Gastroesophageal sphincter (tissue), 4 donors: Measurements from ENCODE around the gene PLEK2. TPM values are rescaled to one million over a fixed set of nuclear protein-coding genes. Genes with fewer than 3 reads are reported as not detected.

Experiments used
- ATAC-seq: fragments of 150-250 bp; one replicate; pipeline ENCODE4 v1.9.1; 2016; ENCODE audit warnings: mild to moderate bottlenecking, moderate library complexity
- H3K27ac ChIP-seq, 4 donors: fragments of 200-600 bp; sonication (generic) in 3 of 4; 1 replicate in 3 of 4; 2 replicates in 1 of 4; pipeline ENCODE4 v1.5.1; 2016 to 2019
- H3K27me3 ChIP-seq: fragments of 200-600 bp; sonication (generic); one replicate; pipeline ENCODE4 v1.5.1; 2019
- H3K36me3 ChIP-seq, 2 donors: fragments of 200-600 bp; sonication (generic); one replicate each; pipeline ENCODE4 v1.5.1; 2019; ENCODE audit warnings: control low read depth in 1 of 2
- H3K4me1 ChIP-seq, 3 donors: fragments of 200-600 bp; sonication (generic); 1 replicate in 2 of 3; 2 replicates in 1 of 3; pipeline ENCODE4 v1.5.1; 2016 to 2019; ENCODE audit warnings: control low read depth in 2 of 3
- H3K4me3 ChIP-seq, 2 donors: fragments of 200-600 bp; sonication (generic); one replicate each; pipeline ENCODE4 v1.5.1; 2019; ENCODE audit warnings: mild to moderate bottlenecking in 1 of 2, moderate library complexity in 1 of 2
- H3K9me3 ChIP-seq, 3 donors: fragments of 200-600 bp; sonication (generic); one replicate each; pipeline ENCODE4 v1.5.1; 2017 to 2019; ENCODE audit warnings: control low read depth in 2 of 3
- CTCF ChIP-seq, 4 experiments: fragments of 200-600 bp in 2 of 4; fragments of 450-650 bp in 2 of 4; sonication (generic) in 1 of 4; IDR thresholded peaks; one replicate each; pipeline ENCODE4 v1.5.1; 2017 to 2019; ENCODE audit warnings: antibody characterized with exemption in 4 of 4, mild to moderate bottlenecking in 2 of 4, moderate library complexity in 2 of 4
- EP300 ChIP-seq: sonication (generic); formaldehyde crosslinking; IDR thresholded peaks from one replicate; pipeline ENCODE4 v1.6.1; 2017; ENCODE audit warnings: antibody characterized with exemption, mild to moderate bottlenecking
- POLR2A ChIP-seq, 2 donors: fragments of 450-650 bp; IDR thresholded peaks; one replicate each; pipeline ENCODE4 v1.6.1; 2017; ENCODE audit warnings: antibody characterized with exemption in 2 of 2, mild to moderate bottlenecking in 2 of 2, moderate library complexity in 1 of 2
- POLR2AphosphoS5 ChIP-seq: sonication (generic); formaldehyde crosslinking; IDR thresholded peaks from one replicate; pipeline ENCODE4 v1.6.1; 2017; ENCODE audit warnings: antibody characterized with exemption
- WGBS, 2 donors: methylation state at CpG; one replicate each; pipeline ENCODE4 v1.1.5; 2018; ENCODE audit warnings: low coverage in 1 of 2; 5-methylcytosine and 5-hydroxymethylcytosine counted together
- total RNA-seq, 4 donors: library from RNA; depleted of rRNA; stranded (reverse); fragments of >200 nt; gene quantifications; one replicate each; pipeline ENCODE4 v1.1.0, GENCODE V29; 2016

PLEK2 gene
- total RNA-seq, 4 donors from 2014 or later, result 0.37 TPM; not detected in 3

GRCh38 chr14:67389275-67389674 lies 22.7 kb downstream of the PLEK2 start:
- 89 to 95% methylated on average over 2 to 3 of the region's 3 CpGs for WGBS, 2 donors
- no peak for ATAC-seq
- H3K4me1 ChIP-seq, result peaks cover 0 to 18% (median 7%) of the 10 kb centered on the region in 3 donors
- no peak overlapping the region for H3K4me3 ChIP-seq
- H3K27ac ChIP-seq, result no peak overlapping the region
- no peaks in the 10 kb centered on the region for H3K27me3 ChIP-seq
- TF ChIP-seq CTCF (IDR thresholded peaks at IDR 0.05) (no peak), EP300 (no peak), POLR2A (IDR thresholded peaks at IDR 0.05) (no peak), POLR2AphosphoS5 (no peak)
- no peaks in the 10 kb centered on the region for H3K9me3 ChIP-seq
- peaks cover 2 to 10% of the 10 kb centered on the region in 2 donors for H3K36me3 ChIP-seq

DNA sequence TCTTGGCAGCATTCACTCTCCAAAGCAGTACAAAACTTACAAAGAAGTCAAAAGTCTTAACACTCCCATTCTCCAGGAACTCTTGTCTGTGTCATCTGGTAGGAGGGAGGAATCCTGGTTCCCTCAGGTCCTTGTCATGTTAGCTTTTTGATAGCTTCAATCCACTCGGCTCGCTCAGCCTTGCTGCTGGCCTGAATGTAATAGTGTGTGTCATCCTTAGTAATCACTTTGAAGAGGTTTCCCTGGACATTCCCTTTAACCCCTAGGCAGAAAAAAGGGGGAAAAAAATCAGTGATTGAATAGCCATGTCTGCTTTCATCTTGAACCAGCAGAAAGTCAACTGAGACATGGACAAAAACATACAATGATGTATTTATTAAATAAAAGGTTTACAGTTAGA lies 24.8 kb downstream of the PLEK2 start:
- no peak for ATAC-seq
- no peaks in the 10 kb centered on the region for H3K9me3 ChIP-seq
- no peak overlapping the region for H3K4me3 ChIP-seq
- peak overlapping the region in 1 of 4 donors; percentile 2 for H3K27ac ChIP-seq
- WGBS, 2 donors, result 40 to 70% methylated on average over 1 to 2 of the region's 2 CpGs
- H3K36me3 ChIP-seq, result peaks cover 12 to 31% of the 10 kb centered on the region in 2 donors
- H3K27me3 ChIP-seq, result no peaks in the 10 kb centered on the region
- H3K4me1 ChIP-seq, result peaks cover 0 to 18% (median 7%) of the 10 kb centered on the region in 3 donors
- TF ChIP-seq POLR2AphosphoS5, result no peak
- TF ChIP-seq CTCF (IDR thresholded peaks at IDR 0.05), result no peak
- no peak for TF ChIP-seq EP300

DNA sequence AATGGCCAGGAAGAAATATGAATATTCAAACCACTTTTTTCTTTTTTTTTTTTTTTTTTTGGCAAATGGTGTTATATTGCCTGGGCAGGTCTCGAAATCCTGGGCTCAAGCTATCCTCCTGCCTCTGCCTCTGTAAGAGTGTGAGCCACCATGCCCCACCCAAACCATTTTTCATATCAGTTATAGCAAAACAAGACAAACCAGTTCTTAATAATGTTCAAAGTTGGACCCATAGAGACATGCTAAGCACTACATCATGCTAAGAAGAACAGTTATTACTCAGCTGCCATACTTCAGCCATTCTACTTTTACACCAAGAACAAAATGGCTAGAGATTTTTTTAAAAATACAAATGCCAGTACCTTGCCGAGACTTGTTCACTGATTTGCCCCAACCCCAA lies 26.3 kb downstream of the PLEK2 start:
- Histone ChIP-seq H3K36me3 (peaks cover 17 to 47% of the 10 kb centered on the region in 2 donors), H3K27me3 (no peaks in the 10 kb centered on the region), H3K4me1 (peaks cover 0 to 18% (median 7%) of the 10 kb centered on the region in 3 donors), H3K9me3 (no peaks in the 10 kb centered on the region), H3K27ac (no peak overlapping the region), H3K4me3 (no peak overlapping the region)
- WGBS, 2 donors, result 75 to 81% methylated on average over 1 to 2 of the region's 2 CpGs
- TF ChIP-seq CTCF (IDR thresholded peaks at IDR 0.05) (no peak), POLR2A (IDR thresholded peaks at IDR 0.05) (no peak), POLR2AphosphoS5 (no peak), EP300 (no peak)
- ATAC-seq, result no peak

GRCh38 chr14:67385120-67385519 lies 26.8 kb downstream of the PLEK2 start:
- Histone ChIP-seq H3K9me3 (no peaks in the 10 kb centered on the region), H3K4me3 (no peak overlapping the region), H3K27me3 (no peaks in the 10 kb centered on the region), H3K27ac (no peak overlapping the region), H3K36me3 (peaks cover 17 to 52% of the 10 kb centered on the region in 2 donors), H3K4me1 (peaks cover 0 to 18% (median 7%) of the 10 kb centered on the region in 3 donors)
- WGBS, 2 donors, result 45 to 54% methylated on average over 1 to 2 of the region's 2 CpGs
- TF ChIP-seq EP300 (no peak), POLR2AphosphoS5 (no peak), CTCF (IDR thresholded peaks at IDR 0.05) (no peak), POLR2A (IDR thresholded peaks at IDR 0.05) (no peak)
- no peak for ATAC-seq

- Histone ChIP-seq H3K4me3 (no peak overlapping the region), H3K36me3 (peaks cover 15 to 97% of the 10 kb centered on the region in 2 donors), H3K4me1 (no peaks in the 10 kb centered on the region), H3K27ac (no peak overlapping the region), H3K27me3 (no peaks in the 10 kb centered on the region), H3K9me3 (no peaks in the 10 kb centered on the region)
- TF ChIP-seq CTCF (IDR thresholded peaks at IDR 0.05) (no peak), EP300 (no peak), POLR2A (IDR thresholded peaks at IDR 0.05) (no peak), POLR2AphosphoS5 (no peak)
- ATAC-seq, result no peak
Observed at GRCh38 chr14:67377916-67378315, 34.0 kb downstream of the PLEK2 start.
